Sigmoid colon (tissue), 4 donors: ENCODE measurements around the gene NFE2L3.

Source experiments
- CTCF ChIP-seq, 4 experiments: fragments of 450-650 bp in 3 of 4; fragments of 200-600 bp in 1 of 4; IDR thresholded peaks; one replicate each; pipeline ENCODE4 v1.5.1; 2016 to 2019; ENCODE audit warnings: antibody characterized with exemption in 4 of 4, mild to moderate bottlenecking in 3 of 4, moderate library complexity in 2 of 4
- EP300 ChIP-seq, 4 donors: sonication (generic); formaldehyde crosslinking; IDR thresholded peaks; one replicate each; pipeline ENCODE4 v1.6.1; 2017; ENCODE audit warnings: antibody characterized with exemption in 4 of 4
- POLR2A ChIP-seq, 2 donors: fragments of 450-650 bp; IDR thresholded peaks; one replicate each; pipeline ENCODE4 v1.6.1; 2016; ENCODE audit warnings: antibody characterized with exemption in 2 of 2, mild to moderate bottlenecking in 2 of 2, moderate library complexity in 2 of 2
- POLR2AphosphoS5 ChIP-seq, 4 donors: sonication (generic); formaldehyde crosslinking; IDR thresholded peaks; one replicate each; pipeline ENCODE4 v1.6.1; 2017; ENCODE audit warnings: antibody characterized with exemption in 4 of 4

GRCh38 chr7:26167303-26167934 is 15.4 kb downstream of the NFE2L3 start:
- TF ChIP-seq CTCF (IDR thresholded peaks at IDR 0.05) (no peak), POLR2AphosphoS5 (IDR thresholded peaks at IDR 0.05) (no peak), POLR2A (IDR thresholded peaks at IDR 0.05) (no peak), EP300 (IDR thresholded peaks at IDR 0.05) (no peak)
